SK-N-SH (cell line): ENCODE results near the gene XIST. TPM values are rescaled to one million over a fixed set of nuclear protein-coding genes. Genes with fewer than 3 reads are reported as not detected.

ENCODE experiments used
- CTCF ChIA-PET: fragments of 300-600, 350-600 bp; formaldehyde crosslinking; extraction: SDS; loops from one replicate; lab custom pipeline; 2021; lab: Yijun Ruan, JAX
- POLR2A ChIA-PET: fragments of 350-600 bp; sonication (Branson Sonifier 250); formaldehyde crosslinking; extraction: SDS; loops from one replicate; lab custom pipeline; 2020; ENCODE audit warnings: antibody characterized with exemption, inconsistent platforms; lab: Yijun Ruan, JAX
- DNase-seq: peaks from one replicate; pipeline ENCODE4 v3.0.0; 2012
- H2AFZ ChIP-seq: fragments of 200-600 bp; sonication (generic); 2 replicates; pipeline ENCODE4 v1.8.1; 2016; ENCODE audit warnings: antibody characterized with exemption, mild to moderate bottlenecking, low read depth
- H3F3A ChIP-seq: fragments of 200-600 bp; sonication (generic); replicated peaks from 2 replicates; pipeline ENCODE3; 2016; ENCODE audit warnings: antibody characterized with exemption, mild to moderate bottlenecking; ENCODE audit not compliant: insufficient read depth
- H3K27ac ChIP-seq, 2 experiments: fragments of 200-500 bp in 1 of 2; fragments of 200-600 bp in 1 of 2; sonication (Bioruptor generic) in 1 of 2; sonication (generic), shearing (Covaris generic) in 1 of 2; 2 replicates each; pipeline versions ENCODE4 v1.5.1 to v1.6.1; 2014 to 2016; ENCODE audit warnings: low read depth in 2 of 2, inconsistent platforms in 1 of 2, low read length in 1 of 2, mild to moderate bottlenecking in 1 of 2, mixed read lengths in 1 of 2
- H3K27me3 ChIP-seq: fragments of 200-600 bp; sonication (generic), shearing (Covaris generic); 2 replicates; pipeline ENCODE4 v1.6.1; 2016; ENCODE audit warnings: mixed run types; ENCODE audit not compliant: insufficient read depth
- H3K36me3 ChIP-seq, 2 experiments: fragments of 200-500 bp in 1 of 2; fragments of 200-600 bp in 1 of 2; sonication (Bioruptor generic) in 1 of 2; sonication (generic) in 1 of 2; replicated peaks in 1 of 2; 2 replicates each; pipeline versions ENCODE3 to v1.5.1; 2014 to 2016; ENCODE audit warnings: low read length in 1 of 2, mild to moderate bottlenecking in 1 of 2; ENCODE audit not compliant: insufficient read depth in 2 of 2, control insufficient read depth in 1 of 2
- H3K4me1 ChIP-seq, 2 experiments: fragments of 200-500 bp in 1 of 2; fragments of 200-600 bp in 1 of 2; sonication (Bioruptor generic) in 1 of 2; sonication (generic), shearing (Covaris generic) in 1 of 2; 2 replicates each; pipeline versions ENCODE4 v1.5.1 to v1.6.1; 2014 to 2016; ENCODE audit warnings: low read depth in 1 of 2, low read length in 1 of 2, mixed run types in 1 of 2; ENCODE audit not compliant: insufficient read depth in 2 of 2, control insufficient read depth in 1 of 2
- H3K4me2 ChIP-seq: fragments of 200-600 bp; sonication (generic), shearing (Covaris generic); 2 replicates; pipeline ENCODE4 v1.6.1; 2017; ENCODE audit warnings: mixed run types
- H3K4me3 ChIP-seq, 2 experiments: fragments of 200-500 bp in 1 of 2; fragments of 200-600 bp in 1 of 2; sonication (Bioruptor generic) in 1 of 2; sonication (generic), shearing (Covaris generic) in 1 of 2; 2 replicates each; pipeline versions ENCODE4 v1.5.1 to v1.8.1; 2014 to 2016; ENCODE audit warnings: low read depth in 2 of 2, inconsistent platforms in 1 of 2, low read length in 1 of 2, mild to moderate bottlenecking in 1 of 2, mixed read lengths in 1 of 2, moderate library complexity in 1 of 2
- H3K79me2 ChIP-seq: fragments of 200-600 bp; sonication (generic); 2 replicates; pipeline ENCODE4 v1.8.1; 2017; ENCODE audit warnings: mild to moderate bottlenecking; ENCODE audit not compliant: insufficient read depth
- H3K9ac ChIP-seq: fragments of 200-600 bp; sonication (generic); 2 replicates; pipeline ENCODE4 v1.6.1; 2017; ENCODE audit warnings: mixed run types
- H3K9me2 ChIP-seq: fragments of 200-600 bp; sonication (generic); 2 replicates; pipeline ENCODE4 v1.6.1; 2017; ENCODE audit warnings: mixed run types
- H3K9me3 ChIP-seq: fragments of 200-600 bp; sonication (generic); 2 replicates; pipeline ENCODE4 v1.6.1; 2017; ENCODE audit warnings: mixed run types, mild to moderate bottlenecking, moderate library complexity
- H4K20me1 ChIP-seq: fragments of 200-600 bp; sonication (generic); 2 replicates; pipeline ENCODE4 v1.6.1; 2017; ENCODE audit warnings: mild to moderate bottlenecking, mixed run types; ENCODE audit not compliant: insufficient read depth
- CHD2 ChIP-seq: fragments of 150-350 bp; IDR thresholded peaks from 2 replicates; pipeline ENCODE4 v1.6.1; 2018; ENCODE audit warnings: low read length; ENCODE audit not compliant: partially characterized antibody
- ELF1 ChIP-seq: IDR thresholded peaks from 2 replicates; pipeline ENCODE4 v1.4.0; 2012
- EP300 ChIP-seq, 2 experiments: IDR thresholded peaks; 2 replicates each; pipeline versions ENCODE4 v1.4.0 to v1.6.1; 2012; ENCODE audit warnings: borderline replicate concordance in 1 of 2, low read depth in 1 of 2, low read length in 1 of 2
- EZH2phosphoT487 ChIP-seq: fragments of 200-600 bp; sonication (generic); IDR thresholded peaks from 2 replicates; pipeline ENCODE4 v1.6.1; 2017; ENCODE audit warnings: low read depth, mixed run types, mild to moderate bottlenecking, antibody characterized with exemption, moderate library complexity, borderline replicate concordance
- FOXM1 ChIP-seq: IDR thresholded peaks from 2 replicates; pipeline ENCODE4 v1.4.0; 2012; ENCODE audit warnings: low read depth, mild to moderate bottlenecking
- GABPA ChIP-seq: IDR thresholded peaks from 2 replicates; pipeline ENCODE4 v1.4.0; 2012; ENCODE audit warnings: low read depth, mild to moderate bottlenecking
- MEF2A ChIP-seq: IDR thresholded peaks from 2 replicates; pipeline ENCODE4 v1.4.0; 2012; ENCODE audit warnings: low read depth, borderline replicate concordance
- MXI1 ChIP-seq: IDR thresholded peaks from 2 replicates; pipeline ENCODE4 v1.6.1; 2012; ENCODE audit warnings: mild to moderate bottlenecking, low read depth, low read length, improper control_type of control experiment
- POLR2AphosphoS5 ChIP-seq: IDR thresholded peaks from 2 replicates; pipeline ENCODE4 v1.6.1; 2012; ENCODE audit warnings: low read depth, low read length
- RAD21 ChIP-seq: IDR thresholded peaks from 2 replicates; pipeline ENCODE4 v1.6.1; 2012; ENCODE audit warnings: mild to moderate bottlenecking, low read length
- RCOR1 ChIP-seq: fragments of 150-350 bp; IDR thresholded peaks from 2 replicates; pipeline ENCODE4 v1.6.1; 2017; ENCODE audit warnings: antibody characterized with exemption, low read length
- RXRA ChIP-seq: IDR thresholded peaks from 2 replicates; pipeline ENCODE4 v1.4.0; 2012; ENCODE audit warnings: low read depth, mild to moderate bottlenecking, borderline replicate concordance
- SIN3A ChIP-seq: IDR thresholded peaks from 2 replicates; pipeline ENCODE4 v1.6.1; 2012; ENCODE audit warnings: low read depth, mild to moderate bottlenecking, low read length, moderate library complexity, borderline replicate concordance
- SMC3 ChIP-seq: IDR thresholded peaks from 2 replicates; pipeline ENCODE4 v1.6.1; 2012; ENCODE audit warnings: low read depth, low read length, improper control_type of control experiment
- WGBS: methylation state at CpG from one replicate; pipeline ENCODE4 v1.1.6; 2017; ENCODE audit warnings: low lambda C conversion rate; 5-methylcytosine and 5-hydroxymethylcytosine counted together
- polyA plus RNA-seq, 3 experiments: library from polyadenylated mRNA; depleted of rRNA; stranded (reverse); fragments of >200 nt; gene quantifications; 2 replicates each; pipeline ENCODE4 v1.2.3, GENCODE V29; 2012
- TF ChIP-seq, protein P1 (sequence below): IDR thresholded peaks from 2 replicates; pipeline ENCODE4 v1.4.0; 2012; ENCODE audit warnings: low read depth, borderline replicate concordance
- TF ChIP-seq, protein P2 (sequence below): fragments of 150-350 bp; IDR thresholded peaks from 2 replicates; pipeline ENCODE4 v1.6.1; 2016; ENCODE audit warnings: mild to moderate bottlenecking, low read depth, low read length
- TF ChIP-seq, protein P3 (sequence below): IDR thresholded peaks from 2 replicates; pipeline ENCODE4 v1.6.1; 2012; ENCODE audit warnings: mild to moderate bottlenecking, low read depth, low read length, moderate library complexity

The XIST gene
- polyA plus RNA-seq, 1 of the 3 experiments (the other 2 are of a cell fraction) = 135 TPM

DNA sequence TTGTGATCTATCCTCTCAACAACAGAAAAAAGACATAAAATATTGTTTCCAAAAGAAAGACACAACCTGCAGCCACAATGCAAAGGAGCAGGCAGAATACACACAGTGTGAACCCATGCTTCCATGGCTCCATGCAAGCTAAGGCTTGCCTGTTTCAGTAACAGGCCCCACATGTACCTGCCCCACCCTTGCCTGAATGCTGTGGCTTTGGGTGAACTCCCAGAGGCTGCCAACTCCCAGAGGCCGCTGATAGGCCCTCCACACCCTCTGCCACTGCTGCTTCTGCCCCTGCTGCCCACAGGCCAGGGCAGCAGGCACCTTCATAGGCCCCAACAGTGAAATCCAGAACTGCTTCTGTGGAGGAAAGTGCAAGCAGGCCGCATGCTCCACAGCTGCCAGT is 24.4 kb upstream of the XIST start:
- H3K4me2 ChIP-seq = no peak overlapping the region
- no peaks in the 10 kb centered on the region for H3K4me1 ChIP-seq
- 40% methylated on average over 2 of the region's 2 CpGs for WGBS
- no peaks in the 10 kb centered on the region for H3K36me3 ChIP-seq
- H3K9me2 ChIP-seq = no peaks in the 10 kb centered on the region; the same call in 1 of the 2 replicates
- TF ChIP-seq, protein P1, sequence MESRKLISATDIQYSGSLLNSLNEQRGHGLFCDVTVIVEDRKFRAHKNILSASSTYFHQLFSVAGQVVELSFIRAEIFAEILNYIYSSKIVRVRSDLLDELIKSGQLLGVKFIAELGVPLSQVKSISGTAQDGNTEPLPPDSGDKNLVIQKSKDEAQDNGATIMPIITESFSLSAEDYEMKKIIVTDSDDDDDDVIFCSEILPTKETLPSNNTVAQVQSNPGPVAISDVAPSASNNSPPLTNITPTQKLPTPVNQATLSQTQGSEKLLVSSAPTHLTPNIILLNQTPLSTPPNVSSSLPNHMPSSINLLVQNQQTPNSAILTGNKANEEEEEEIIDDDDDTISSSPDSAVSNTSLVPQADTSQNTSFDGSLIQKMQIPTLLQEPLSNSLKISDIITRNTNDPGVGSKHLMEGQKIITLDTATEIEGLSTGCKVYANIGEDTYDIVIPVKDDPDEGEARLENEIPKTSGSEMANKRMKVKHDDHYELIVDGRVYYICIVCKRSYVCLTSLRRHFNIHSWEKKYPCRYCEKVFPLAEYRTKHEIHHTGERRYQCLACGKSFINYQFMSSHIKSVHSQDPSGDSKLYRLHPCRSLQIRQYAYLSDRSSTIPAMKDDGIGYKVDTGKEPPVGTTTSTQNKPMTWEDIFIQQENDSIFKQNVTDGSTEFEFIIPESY = no peak
- TF ChIP-seq EZH2phosphoT487 = no peak
- TF ChIP-seq RCOR1 = no peak
- no peak for TF ChIP-seq FOXM1
- TF ChIP-seq, protein P2, sequence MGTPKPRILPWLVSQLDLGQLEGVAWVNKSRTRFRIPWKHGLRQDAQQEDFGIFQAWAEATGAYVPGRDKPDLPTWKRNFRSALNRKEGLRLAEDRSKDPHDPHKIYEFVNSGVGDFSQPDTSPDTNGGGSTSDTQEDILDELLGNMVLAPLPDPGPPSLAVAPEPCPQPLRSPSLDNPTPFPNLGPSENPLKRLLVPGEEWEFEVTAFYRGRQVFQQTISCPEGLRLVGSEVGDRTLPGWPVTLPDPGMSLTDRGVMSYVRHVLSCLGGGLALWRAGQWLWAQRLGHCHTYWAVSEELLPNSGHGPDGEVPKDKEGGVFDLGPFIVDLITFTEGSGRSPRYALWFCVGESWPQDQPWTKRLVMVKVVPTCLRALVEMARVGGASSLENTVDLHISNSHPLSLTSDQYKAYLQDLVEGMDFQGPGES = no peak
- no peak for TF ChIP-seq ELF1
- no peak for TF ChIP-seq RAD21
- TF ChIP-seq POLR2AphosphoS5 = no peak
- no peak for TF ChIP-seq RXRA
- TF ChIP-seq MXI1 = no peak
- TF ChIP-seq GABPA = no peak
- TF ChIP-seq MEF2A = no peak
- TF ChIP-seq SMC3 = no peak
- TF ChIP-seq, protein P3, sequence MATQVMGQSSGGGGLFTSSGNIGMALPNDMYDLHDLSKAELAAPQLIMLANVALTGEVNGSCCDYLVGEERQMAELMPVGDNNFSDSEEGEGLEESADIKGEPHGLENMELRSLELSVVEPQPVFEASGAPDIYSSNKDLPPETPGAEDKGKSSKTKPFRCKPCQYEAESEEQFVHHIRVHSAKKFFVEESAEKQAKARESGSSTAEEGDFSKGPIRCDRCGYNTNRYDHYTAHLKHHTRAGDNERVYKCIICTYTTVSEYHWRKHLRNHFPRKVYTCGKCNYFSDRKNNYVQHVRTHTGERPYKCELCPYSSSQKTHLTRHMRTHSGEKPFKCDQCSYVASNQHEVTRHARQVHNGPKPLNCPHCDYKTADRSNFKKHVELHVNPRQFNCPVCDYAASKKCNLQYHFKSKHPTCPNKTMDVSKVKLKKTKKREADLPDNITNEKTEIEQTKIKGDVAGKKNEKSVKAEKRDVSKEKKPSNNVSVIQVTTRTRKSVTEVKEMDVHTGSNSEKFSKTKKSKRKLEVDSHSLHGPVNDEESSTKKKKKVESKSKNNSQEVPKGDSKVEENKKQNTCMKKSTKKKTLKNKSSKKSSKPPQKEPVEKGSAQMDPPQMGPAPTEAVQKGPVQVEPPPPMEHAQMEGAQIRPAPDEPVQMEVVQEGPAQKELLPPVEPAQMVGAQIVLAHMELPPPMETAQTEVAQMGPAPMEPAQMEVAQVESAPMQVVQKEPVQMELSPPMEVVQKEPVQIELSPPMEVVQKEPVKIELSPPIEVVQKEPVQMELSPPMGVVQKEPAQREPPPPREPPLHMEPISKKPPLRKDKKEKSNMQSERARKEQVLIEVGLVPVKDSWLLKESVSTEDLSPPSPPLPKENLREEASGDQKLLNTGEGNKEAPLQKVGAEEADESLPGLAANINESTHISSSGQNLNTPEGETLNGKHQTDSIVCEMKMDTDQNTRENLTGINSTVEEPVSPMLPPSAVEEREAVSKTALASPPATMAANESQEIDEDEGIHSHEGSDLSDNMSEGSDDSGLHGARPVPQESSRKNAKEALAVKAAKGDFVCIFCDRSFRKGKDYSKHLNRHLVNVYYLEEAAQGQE = no peak
- no peak for TF ChIP-seq SIN3A
- TF ChIP-seq CHD2 = no peak
- no peak for TF ChIP-seq EP300 (IDR thresholded peaks at IDR 0.05; ENCODE audit: borderline replicate concordance in 1 of 2, low read depth in 1 of 2, low read length in 1 of 2)
- H3K9ac ChIP-seq = no peak overlapping the region
- ChIA-PET POLR2A (no interaction called here), CTCF (no interaction called here)
- no peak overlapping the region for H2AFZ ChIP-seq
- no peaks in the 10 kb centered on the region for H3K27me3 ChIP-seq
- no peak overlapping the region for H3K27ac ChIP-seq
- DNase-seq = no peak
- H3K79me2 ChIP-seq = no peaks in the 10 kb centered on the region
- peaks cover 3% of the 10 kb centered on the region for H3F3A ChIP-seq
- no peaks in the 10 kb centered on the region for H3K9me3 ChIP-seq
- H3K4me3 ChIP-seq = no peak overlapping the region
- H4K20me1 ChIP-seq = no peaks in the 10 kb centered on the region
